ENCODE data around the gene LIPM.

The LIPM gene

GRCh38 chr10:88769384-88769783 is 33.1 kb upstream of the LIPM start:
- Histone ChIP-seq H3K9ac (ENCODE audit: low read length in 5 of 5) (no peak overlapping the region), H3K27ac (ENCODE audit: low read depth, low read length) (no peak overlapping the region), H3K4me1 (ENCODE audit: control insufficient read depth in 5 of 5, insufficient read depth in 5 of 5, low read length in 5 of 5) (no peaks in the 10 kb centered on the region), H3K27me3 (ENCODE audit: control insufficient read depth in 5 of 5, insufficient read depth in 4 of 5, low read length in 5 of 5) (no peaks in the 10 kb centered on the region), H3K9me3 (ENCODE audit: control insufficient read depth in 5 of 5, low read length in 5 of 5) (peaks cover 0 to 8% (median 5%) of the 10 kb centered on the region in 5 donors), H3K4me3 (ENCODE audit: low read depth in 1 of 5, low read length in 5 of 5) (no peak overlapping the region), H3K36me3 (ENCODE audit: control insufficient read depth in 5 of 5, insufficient read depth in 5 of 5, low read length in 5 of 5) (no peaks in the 10 kb centered on the region)

- Histone ChIP-seq H3K36me3 (ENCODE audit: control insufficient read depth in 5 of 5, insufficient read depth in 5 of 5, low read length in 5 of 5) (no peaks in the 10 kb centered on the region), H3K9ac (ENCODE audit: low read length in 5 of 5) (no peak overlapping the region), H3K4me3 (ENCODE audit: low read depth in 1 of 5, low read length in 5 of 5) (no peak overlapping the region), H3K27me3 (ENCODE audit: control insufficient read depth in 5 of 5, insufficient read depth in 4 of 5, low read length in 5 of 5) (peaks cover 0 to 1% (median 0%) of the 10 kb centered on the region in 5 donors), H3K9me3 (ENCODE audit: control insufficient read depth in 5 of 5, low read length in 5 of 5) (no peaks in the 10 kb centered on the region), H3K27ac (ENCODE audit: low read depth, low read length) (no peak overlapping the region), H3K4me1 (ENCODE audit: control insufficient read depth in 5 of 5, insufficient read depth in 5 of 5, low read length in 5 of 5) (no peaks in the 10 kb centered on the region)
These were observed 21.3 kb upstream of the LIPM start for GRCh38 chr10:88781206-88781605.

- H3K4me1 ChIP-seq (ENCODE audit: control insufficient read depth in 5 of 5, insufficient read depth in 5 of 5, low read length in 5 of 5): no peaks in the 10 kb centered on the region
- H3K27ac ChIP-seq (ENCODE audit: low read depth, low read length): no peak overlapping the region
- no peak overlapping the region for H3K4me3 ChIP-seq (ENCODE audit: low read depth in 1 of 5, low read length in 5 of 5)
- H3K27me3 ChIP-seq (ENCODE audit: control insufficient read depth in 5 of 5, insufficient read depth in 4 of 5, low read length in 5 of 5): peaks cover 0 to 4% (median 0%) of the 10 kb centered on the region in 5 donors
- H3K36me3 ChIP-seq (ENCODE audit: control insufficient read depth in 5 of 5, insufficient read depth in 5 of 5, low read length in 5 of 5): no peaks in the 10 kb centered on the region
- H3K9me3 ChIP-seq (ENCODE audit: control insufficient read depth in 5 of 5, low read length in 5 of 5): no peaks in the 10 kb centered on the region
- H3K9ac ChIP-seq (ENCODE audit: low read length in 5 of 5): no peak overlapping the region
These were observed 20.3 kb upstream of the LIPM start for GRCh38 chr10:88782222-88782621.

GRCh38 chr10:88783724-88784123 is 18.8 kb upstream of the LIPM start:
- Histone ChIP-seq H3K9ac (ENCODE audit: low read length in 5 of 5) (no peak overlapping the region), H3K36me3 (ENCODE audit: control insufficient read depth in 5 of 5, insufficient read depth in 5 of 5, low read length in 5 of 5) (no peaks in the 10 kb centered on the region), H3K9me3 (ENCODE audit: control insufficient read depth in 5 of 5, low read length in 5 of 5) (no peaks in the 10 kb centered on the region), H3K4me1 (ENCODE audit: control insufficient read depth in 5 of 5, insufficient read depth in 5 of 5, low read length in 5 of 5) (no peaks in the 10 kb centered on the region), H3K27ac (ENCODE audit: low read depth, low read length) (no peak overlapping the region), H3K27me3 (ENCODE audit: control insufficient read depth in 5 of 5, insufficient read depth in 4 of 5, low read length in 5 of 5) (peaks cover 0 to 4% (median 0%) of the 10 kb centered on the region in 5 donors), H3K4me3 (ENCODE audit: low read depth in 1 of 5, low read length in 5 of 5) (no peak overlapping the region)

GRCh38 chr10:88786032-88786770 is 16.3 kb upstream of the LIPM start:
- Histone ChIP-seq H3K9ac (ENCODE audit: low read length in 5 of 5) (no peak overlapping the region), H3K4me3 (ENCODE audit: low read depth in 1 of 5, low read length in 5 of 5) (no peak overlapping the region), H3K9me3 (ENCODE audit: control insufficient read depth in 5 of 5, low read length in 5 of 5) (no peaks in the 10 kb centered on the region), H3K27me3 (ENCODE audit: control insufficient read depth in 5 of 5, insufficient read depth in 4 of 5, low read length in 5 of 5) (peaks cover 0 to 4% (median 0%) of the 10 kb centered on the region in 5 donors), H3K4me1 (ENCODE audit: control insufficient read depth in 5 of 5, insufficient read depth in 5 of 5, low read length in 5 of 5) (no peaks in the 10 kb centered on the region), H3K27ac (ENCODE audit: low read depth, low read length) (no peak overlapping the region), H3K36me3 (ENCODE audit: control insufficient read depth in 5 of 5, insufficient read depth in 5 of 5, low read length in 5 of 5) (no peaks in the 10 kb centered on the region)

GRCh38 chr10:88787463-88787862 is 15.1 kb upstream of the LIPM start:
- Histone ChIP-seq H3K4me1 (ENCODE audit: control insufficient read depth in 5 of 5, insufficient read depth in 5 of 5, low read length in 5 of 5) (peaks cover 0 to 3% (median 2%) of the 10 kb centered on the region in 5 donors), H3K4me3 (ENCODE audit: low read depth in 1 of 5, low read length in 5 of 5) (no peak overlapping the region)

GRCh38 chr10:88788924-88789323 is 13.6 kb upstream of the LIPM start:
- Histone ChIP-seq H3K27me3 (ENCODE audit: control insufficient read depth in 5 of 5, insufficient read depth in 4 of 5, low read length in 5 of 5) (peaks cover 0 to 4% (median 0%) of the 10 kb centered on the region in 5 donors), H3K9me3 (ENCODE audit: control insufficient read depth in 5 of 5, low read length in 5 of 5) (no peaks in the 10 kb centered on the region), H3K4me1 (ENCODE audit: control insufficient read depth in 5 of 5, insufficient read depth in 5 of 5, low read length in 5 of 5) (peaks cover 0 to 7% (median 5%) of the 10 kb centered on the region in 5 donors), H3K9ac (ENCODE audit: low read length in 5 of 5) (no peak overlapping the region), H3K36me3 (ENCODE audit: control insufficient read depth in 5 of 5, insufficient read depth in 5 of 5, low read length in 5 of 5) (no peaks in the 10 kb centered on the region), H3K4me3 (ENCODE audit: low read depth in 1 of 5, low read length in 5 of 5) (no peak overlapping the region), H3K27ac (ENCODE audit: low read depth, low read length) (no peak overlapping the region)

More at GRCh38 chr10:88787463-88787862, 15.1 kb upstream of the LIPM start:
- Histone ChIP-seq H3K27me3 (ENCODE audit: control insufficient read depth in 5 of 5, insufficient read depth in 4 of 5, low read length in 5 of 5) (peaks cover 0 to 4% (median 0%) of the 10 kb centered on the region in 5 donors), H3K9ac (ENCODE audit: low read length in 5 of 5) (no peak overlapping the region), H3K9me3 (ENCODE audit: control insufficient read depth in 5 of 5, low read length in 5 of 5) (no peaks in the 10 kb centered on the region), H3K27ac (ENCODE audit: low read depth, low read length) (no peak overlapping the region), H3K36me3 (ENCODE audit: control insufficient read depth in 5 of 5, insufficient read depth in 5 of 5, low read length in 5 of 5) (no peaks in the 10 kb centered on the region)

- Histone ChIP-seq H3K4me3 (ENCODE audit: low read depth in 1 of 5, low read length in 5 of 5) (no peak overlapping the region), H3K4me1 (ENCODE audit: control insufficient read depth in 5 of 5, insufficient read depth in 5 of 5, low read length in 5 of 5) (peaks cover 0 to 7% (median 5%) of the 10 kb centered on the region in 5 donors), H3K27me3 (ENCODE audit: control insufficient read depth in 5 of 5, insufficient read depth in 4 of 5, low read length in 5 of 5) (no peaks in the 10 kb centered on the region), H3K9ac (ENCODE audit: low read length in 5 of 5) (no peak overlapping the region), H3K36me3 (ENCODE audit: control insufficient read depth in 5 of 5, insufficient read depth in 5 of 5, low read length in 5 of 5) (no peaks in the 10 kb centered on the region), H3K9me3 (ENCODE audit: control insufficient read depth in 5 of 5, low read length in 5 of 5) (no peaks in the 10 kb centered on the region), H3K27ac (ENCODE audit: low read depth, low read length) (no peak overlapping the region)
These were observed 10.6 kb upstream of the LIPM start for GRCh38 chr10:88791924-88792323.

GRCh38 chr10:88792661-88793060 is 9.9 kb upstream of the LIPM start:
- Histone ChIP-seq H3K9me3 (ENCODE audit: control insufficient read depth in 5 of 5, low read length in 5 of 5) (no peaks in the 10 kb centered on the region), H3K4me1 (ENCODE audit: control insufficient read depth in 5 of 5, insufficient read depth in 5 of 5, low read length in 5 of 5) (peaks cover 0 to 7% (median 5%) of the 10 kb centered on the region in 5 donors), H3K4me3 (ENCODE audit: low read depth in 1 of 5, low read length in 5 of 5) (no peak overlapping the region), H3K36me3 (ENCODE audit: control insufficient read depth in 5 of 5, insufficient read depth in 5 of 5, low read length in 5 of 5) (no peaks in the 10 kb centered on the region), H3K27ac (ENCODE audit: low read depth, low read length) (no peak overlapping the region), H3K9ac (ENCODE audit: low read length in 5 of 5) (no peak overlapping the region), H3K27me3 (ENCODE audit: control insufficient read depth in 5 of 5, insufficient read depth in 4 of 5, low read length in 5 of 5) (no peaks in the 10 kb centered on the region)

GRCh38 chr10:88793712-88794299 is 8.7 kb upstream of the LIPM start:
- H3K36me3 ChIP-seq (ENCODE audit: control insufficient read depth in 5 of 5, insufficient read depth in 5 of 5, low read length in 5 of 5): no peaks in the 10 kb centered on the region
- no peak overlapping the region for H3K9ac ChIP-seq (ENCODE audit: low read length in 5 of 5)
- H3K27ac ChIP-seq (ENCODE audit: low read depth, low read length): no peak overlapping the region
- no peaks in the 10 kb centered on the region for H3K27me3 ChIP-seq (ENCODE audit: control insufficient read depth in 5 of 5, insufficient read depth in 4 of 5, low read length in 5 of 5)
- H3K4me3 ChIP-seq (ENCODE audit: low read depth in 1 of 5, low read length in 5 of 5): no peak overlapping the region
- H3K9me3 ChIP-seq (ENCODE audit: control insufficient read depth in 5 of 5, low read length in 5 of 5): no peaks in the 10 kb centered on the region
- H3K4me1 ChIP-seq (ENCODE audit: control insufficient read depth in 5 of 5, insufficient read depth in 5 of 5, low read length in 5 of 5): peaks cover 0 to 7% (median 5%) of the 10 kb centered on the region in 5 donors

Measured in subcutaneous abdominal adipose tissue (tissue), 5 donors.